Activated effector memory CD4-positive, alpha-beta T cell treated with Interleukin-2 at 50 U/mL for 16 hours (primary cell): ENCODE results near the gene LSAMP.

Experiments
- DNase-seq: peaks from one replicate; pipeline ENCODE4 v3.0.0-alpha.2; 2020

The LSAMP gene

DNA sequence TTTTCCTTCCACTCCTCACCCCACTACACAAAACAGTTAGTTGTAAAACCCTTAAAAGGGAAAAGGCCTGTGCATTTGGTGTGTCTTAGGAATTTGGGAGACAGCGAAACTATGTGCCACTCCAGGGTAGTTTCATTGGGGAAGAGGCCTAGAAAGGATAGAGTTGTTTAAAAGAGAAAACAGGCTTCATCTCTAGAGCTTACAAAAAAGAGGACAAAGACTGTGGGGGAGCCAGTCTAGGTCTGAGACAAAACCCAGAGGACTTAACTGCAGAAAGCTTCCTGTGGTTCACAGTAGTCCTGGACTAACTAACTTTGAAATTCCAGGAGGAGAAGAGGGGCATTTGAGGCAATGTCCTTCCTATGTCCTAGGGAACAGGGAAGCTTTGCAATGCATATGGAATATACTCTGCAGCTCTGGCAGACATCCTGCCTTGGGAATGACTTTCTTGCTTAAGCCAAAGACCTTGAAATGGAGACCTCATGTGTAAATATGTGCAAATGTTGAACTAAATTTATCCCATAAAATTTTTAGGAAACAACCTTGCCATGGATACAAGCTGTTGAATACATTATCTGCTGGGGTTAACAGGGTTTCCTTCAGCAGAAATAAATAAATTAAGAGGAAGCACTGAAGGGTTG lies 159.4 kb downstream of the LSAMP start:
- no peak for DNase-seq

DNA sequence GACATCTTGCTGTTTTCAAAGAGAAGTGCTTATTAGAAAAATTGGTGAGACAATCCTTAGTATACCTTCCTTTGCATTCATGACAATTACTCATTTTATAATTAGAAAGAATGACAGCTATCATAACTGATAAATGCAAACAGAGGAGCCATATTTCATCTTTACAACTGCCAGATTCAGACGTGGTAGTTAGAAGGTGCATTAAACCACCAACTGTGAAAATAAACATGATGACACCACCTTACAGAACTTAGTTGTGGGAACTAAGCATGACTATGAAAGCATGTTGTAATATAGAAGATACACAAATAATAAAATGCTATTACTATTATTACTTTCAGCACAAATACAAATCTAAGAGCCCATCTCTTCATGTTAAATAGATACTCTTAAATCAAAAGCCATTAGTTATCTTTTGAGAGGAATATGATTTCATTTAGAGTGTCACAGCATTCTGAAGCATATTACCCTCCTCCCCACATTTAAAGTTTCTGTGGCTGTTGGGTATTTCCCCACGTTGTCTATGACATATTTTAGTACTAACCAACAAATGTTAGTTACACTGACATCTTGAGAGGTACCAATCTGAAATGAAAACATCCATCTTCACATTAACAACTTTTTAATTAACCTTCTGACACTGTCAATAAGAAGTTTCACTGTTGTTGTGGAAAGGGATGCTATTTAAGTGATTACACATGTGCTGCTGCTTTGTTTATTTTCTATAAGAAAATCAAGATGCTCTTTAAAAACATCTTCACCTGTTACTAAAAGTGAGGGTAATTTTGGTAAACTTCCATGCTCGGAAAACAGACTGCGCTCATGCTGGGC lies 163.8 kb downstream of the LSAMP start:
- no peak for DNase-seq

DNA sequence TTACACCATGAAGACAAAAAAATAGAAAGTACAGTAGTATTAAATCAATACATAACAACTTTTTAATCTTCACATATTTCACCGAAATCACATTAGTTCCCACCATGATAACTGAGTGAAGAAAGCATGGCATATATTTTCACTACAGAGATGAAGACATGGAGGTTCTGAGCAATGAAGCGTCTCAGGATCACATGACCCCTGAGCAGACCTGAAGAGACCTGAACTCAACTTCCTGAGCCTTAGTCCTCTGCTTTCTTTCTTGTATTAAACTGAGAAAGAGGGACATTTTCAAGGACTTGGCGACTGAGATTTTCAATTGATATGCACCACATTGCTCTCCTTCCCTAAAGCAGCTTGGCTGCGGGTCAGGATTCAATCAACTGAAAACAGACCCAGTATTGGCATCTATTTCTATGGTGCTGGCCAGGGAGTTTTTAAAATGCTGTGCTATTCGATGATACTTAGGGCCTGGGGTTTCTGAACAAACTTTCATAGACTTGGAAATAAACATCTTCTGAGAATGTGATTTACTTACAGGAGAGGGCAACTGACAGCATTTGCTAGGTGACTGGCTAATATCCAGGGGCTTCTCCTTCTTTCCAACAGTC lies 165.1 kb downstream of the LSAMP start:
- DNase-seq = no peak

DNA sequence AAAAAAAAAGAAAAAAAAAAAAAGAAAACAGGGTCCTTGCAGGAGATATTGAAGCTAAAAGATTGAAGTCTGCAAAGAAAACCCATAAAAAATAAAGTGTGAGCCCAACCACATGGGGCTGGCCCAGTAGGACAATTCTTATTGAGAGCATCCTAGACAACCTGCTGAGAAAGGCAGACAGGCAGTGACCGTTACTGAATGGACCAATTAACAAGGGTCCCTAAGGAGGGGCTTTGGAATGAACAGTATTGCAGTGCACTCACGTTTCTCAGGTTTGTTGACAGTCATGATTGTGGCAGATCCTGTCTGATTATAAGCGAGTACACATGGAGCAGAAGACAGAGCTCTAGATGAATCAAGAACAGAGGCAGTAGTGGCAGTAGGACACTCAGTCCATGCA lies 168.6 kb downstream of the LSAMP start:
- no peak for DNase-seq

DNA sequence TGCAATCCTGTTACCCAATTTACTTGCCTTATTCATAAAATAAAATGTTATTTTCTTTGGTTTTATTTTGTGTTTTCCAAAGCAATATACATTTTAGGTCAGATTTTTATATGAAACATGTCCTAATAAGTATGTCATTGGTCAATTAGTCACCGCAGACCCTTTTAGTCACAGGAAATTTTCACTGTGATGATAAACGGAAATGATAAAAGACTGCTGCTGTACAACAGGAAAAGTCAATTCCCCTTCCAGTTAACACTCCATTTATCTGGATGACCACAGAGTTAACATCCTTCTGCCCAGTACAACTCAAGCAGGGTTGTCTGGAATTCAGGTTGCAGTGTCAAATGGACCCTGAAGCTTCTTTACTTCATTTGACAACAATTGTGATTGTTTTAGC lies 175.2 kb downstream of the LSAMP start:
- no peak for DNase-seq

DNA sequence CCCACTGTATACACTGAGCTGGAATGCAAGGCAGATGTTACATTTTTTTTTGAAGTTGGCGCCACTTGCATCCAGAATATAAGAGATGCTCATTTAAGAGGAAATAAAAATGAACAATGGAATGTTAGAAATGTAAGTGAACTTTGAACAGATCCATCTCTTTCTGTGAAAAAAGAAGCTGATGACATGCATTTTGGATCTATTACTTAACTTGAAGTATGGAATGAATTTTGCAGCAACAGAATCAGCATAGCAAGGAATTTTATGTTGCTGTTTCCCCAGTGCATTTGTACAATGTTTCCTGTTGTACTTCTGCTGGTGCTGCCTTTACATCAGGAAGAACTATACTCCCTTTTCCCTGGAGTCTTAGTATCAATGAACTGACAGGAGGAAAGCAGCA lies 178.2 kb downstream of the LSAMP start:
- DNase-seq = no peak

DNA sequence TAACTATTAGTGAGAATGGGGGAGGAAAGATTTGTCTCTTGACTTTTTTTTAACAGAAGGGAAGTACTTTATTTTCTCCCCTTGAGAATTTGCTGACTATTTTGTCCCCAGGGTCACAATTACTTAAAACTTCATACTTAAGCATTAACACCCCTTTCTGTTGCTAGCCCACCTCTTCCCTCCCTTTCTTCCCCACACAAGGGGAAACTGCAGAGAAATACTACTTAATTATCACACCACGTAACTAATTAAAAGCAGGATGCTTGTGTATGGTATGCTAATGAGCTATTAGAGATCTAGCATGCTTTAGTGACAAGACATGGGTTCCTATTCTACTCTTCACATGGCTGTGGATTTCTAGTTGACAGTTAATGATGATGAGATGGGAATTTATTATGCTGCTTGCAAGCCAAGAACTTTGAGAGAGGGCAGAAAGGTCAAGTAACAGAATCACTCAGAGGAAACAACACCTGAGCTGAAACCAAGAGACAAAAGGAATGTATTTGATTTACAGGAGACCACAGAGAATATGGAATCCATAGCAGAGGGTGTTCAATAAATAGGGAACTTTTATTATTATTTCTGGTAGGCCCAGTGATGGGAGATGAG lies 179.2 kb downstream of the LSAMP start:
- no peak for DNase-seq

DNA sequence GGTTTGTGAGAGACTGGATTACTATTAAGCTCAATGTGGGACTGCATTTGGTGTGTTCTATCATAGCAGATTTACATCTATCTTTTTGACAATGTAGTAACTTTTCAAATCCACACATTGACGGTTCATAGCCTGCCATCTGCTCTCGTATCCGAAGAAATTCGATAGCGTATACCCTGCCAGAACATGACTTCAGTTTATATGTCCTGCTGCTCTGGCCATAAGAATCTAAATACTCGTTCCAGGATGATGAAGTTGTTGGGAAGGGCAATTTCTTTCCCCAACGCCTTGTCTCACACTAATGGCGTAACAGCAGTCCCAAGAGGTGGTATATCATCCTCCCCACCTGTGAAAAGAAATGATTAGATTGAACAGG lies 180.0 kb downstream of the LSAMP start:
- DNase-seq = no peak

DNA sequence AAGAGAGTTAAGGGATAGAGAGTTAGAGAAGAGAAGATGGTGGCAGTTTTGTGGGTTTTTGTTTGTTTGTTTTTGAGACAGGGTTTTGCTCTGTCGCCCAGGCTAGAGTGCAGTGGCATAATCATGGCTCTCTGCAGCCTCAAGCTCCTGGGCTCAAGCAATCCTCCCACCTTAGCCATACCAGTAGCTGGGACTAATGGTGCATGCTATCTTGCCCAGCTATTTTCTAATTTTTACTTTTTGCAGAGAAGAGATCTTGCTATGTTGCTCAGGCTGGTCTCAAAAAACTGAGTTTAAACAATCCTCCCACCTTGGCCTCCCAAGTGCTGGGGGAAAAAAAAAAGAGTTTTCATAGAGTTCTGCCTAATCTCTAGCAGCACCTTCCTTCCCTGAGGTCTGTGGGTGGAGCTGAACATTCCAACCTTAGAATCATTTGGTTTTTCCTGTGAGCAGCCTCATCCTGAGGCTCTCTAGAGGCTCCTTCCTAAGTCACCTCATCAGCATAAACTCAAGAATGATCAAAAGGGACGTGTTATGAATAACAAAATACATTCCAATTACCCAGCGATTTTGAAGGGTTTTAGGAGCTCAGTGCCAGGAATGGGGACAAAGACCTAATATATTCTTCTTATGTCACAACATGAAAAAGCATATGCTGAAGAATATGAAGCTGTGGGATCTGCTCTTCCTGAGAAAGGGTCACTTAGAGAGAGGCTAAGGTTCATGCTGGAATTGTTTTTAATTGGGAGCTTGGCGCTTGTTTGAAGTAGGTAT lies 180.6 kb downstream of the LSAMP start:
- DNase-seq = no peak

DNA sequence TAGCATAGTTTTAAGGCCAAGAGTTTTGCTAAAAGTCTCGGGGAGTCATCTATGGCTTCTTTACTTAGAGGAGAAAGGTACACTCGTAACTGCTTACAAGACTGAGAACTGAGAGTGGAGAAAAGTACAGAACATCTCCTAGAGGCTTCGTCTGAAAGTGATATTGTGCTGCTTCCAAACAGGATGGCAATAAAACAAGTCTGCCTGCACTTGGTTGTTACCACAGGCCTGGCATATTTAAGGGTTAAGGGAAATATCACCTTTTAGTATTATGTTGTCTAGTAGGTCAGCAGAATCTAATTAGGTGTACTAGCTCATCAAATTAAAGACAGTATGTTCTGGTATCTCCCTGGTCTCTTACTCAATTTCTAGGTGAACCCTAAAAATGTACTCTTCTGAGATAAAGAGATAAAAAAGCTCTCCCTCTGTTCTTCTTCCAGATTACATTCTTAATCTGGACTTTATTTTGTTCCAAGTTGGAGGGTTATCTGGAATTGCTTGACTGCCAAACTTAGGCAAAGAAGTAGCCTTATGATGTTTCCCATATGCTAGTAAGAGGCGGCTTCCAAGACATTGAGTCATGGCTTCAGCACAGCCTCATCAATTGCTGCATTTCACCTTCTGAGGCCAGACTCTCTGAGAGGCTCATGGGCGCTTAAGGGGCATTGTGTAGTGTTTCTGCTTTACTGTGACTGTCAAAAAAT lies 181.3 kb downstream of the LSAMP start:
- no peak for DNase-seq

DNA sequence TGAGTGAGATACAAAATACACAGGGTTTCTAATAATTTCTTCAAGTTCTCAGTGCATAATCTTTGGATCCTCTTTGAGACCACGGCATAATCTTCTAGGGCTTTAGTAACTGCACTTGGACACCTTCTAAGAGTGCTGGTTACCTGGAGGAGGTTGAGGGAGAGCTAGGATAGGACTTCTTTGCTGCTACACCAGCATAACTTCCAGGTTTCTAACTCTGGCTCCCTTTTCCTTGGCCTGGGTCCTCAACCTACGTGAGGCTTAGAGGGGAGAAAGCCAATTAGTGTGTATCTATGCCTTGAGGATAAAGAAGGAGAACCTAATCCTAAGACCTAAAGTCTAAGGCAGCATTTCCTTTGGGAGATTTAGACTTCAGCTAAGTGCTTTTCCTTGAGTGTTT lies 184.8 kb downstream of the LSAMP start:
- no peak for DNase-seq

DNA sequence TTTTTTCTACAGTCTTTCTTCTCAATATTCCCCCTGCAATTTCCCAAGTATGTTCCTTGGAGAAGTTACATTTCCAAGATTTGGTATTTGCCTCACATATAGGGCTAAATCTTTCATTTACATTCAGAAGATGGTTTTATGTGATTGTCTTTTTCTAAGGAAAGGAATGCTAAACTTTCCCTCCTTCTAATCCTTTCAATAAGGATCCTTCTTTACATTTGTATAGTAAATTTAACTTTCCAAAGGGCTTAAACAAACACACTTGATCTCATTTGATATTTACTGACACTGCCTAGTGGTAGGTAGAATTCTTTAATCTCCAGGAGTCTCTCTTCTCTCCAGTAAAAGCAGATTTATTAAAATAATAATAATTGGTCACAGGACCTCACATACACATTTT lies 185.3 kb downstream of the LSAMP start:
- no peak for DNase-seq

DNA sequence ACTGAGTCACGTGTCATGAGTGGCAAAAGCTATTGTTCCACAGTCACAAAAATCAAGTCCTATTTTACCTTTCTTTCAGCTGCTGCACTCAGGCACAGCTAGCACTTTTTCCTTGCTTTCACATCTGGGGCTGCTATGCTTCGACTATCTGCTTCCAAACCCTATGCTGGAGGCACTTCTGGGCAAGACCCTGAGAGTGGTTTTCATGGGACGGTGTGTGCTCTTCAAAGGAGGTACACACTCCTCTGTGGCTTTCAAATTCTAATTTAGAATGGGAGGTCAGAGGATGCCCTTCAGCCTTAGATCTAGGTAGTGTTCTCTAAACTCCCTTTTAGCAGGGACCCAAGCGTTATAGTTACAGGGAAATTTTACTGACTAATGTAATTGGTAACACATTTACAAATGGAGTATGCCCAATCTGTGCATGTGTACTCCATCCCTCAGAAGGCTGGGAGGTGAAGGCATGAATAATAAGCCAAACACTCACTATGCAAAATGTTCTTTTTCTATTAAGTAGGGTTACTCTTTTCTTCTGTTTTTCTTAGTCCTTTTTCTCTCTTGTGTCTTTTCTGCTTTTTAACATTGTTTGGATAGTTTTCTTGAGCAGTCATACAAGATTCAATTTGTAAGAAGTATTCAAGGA lies 188.3 kb downstream of the LSAMP start:
- no peak for DNase-seq

DNA sequence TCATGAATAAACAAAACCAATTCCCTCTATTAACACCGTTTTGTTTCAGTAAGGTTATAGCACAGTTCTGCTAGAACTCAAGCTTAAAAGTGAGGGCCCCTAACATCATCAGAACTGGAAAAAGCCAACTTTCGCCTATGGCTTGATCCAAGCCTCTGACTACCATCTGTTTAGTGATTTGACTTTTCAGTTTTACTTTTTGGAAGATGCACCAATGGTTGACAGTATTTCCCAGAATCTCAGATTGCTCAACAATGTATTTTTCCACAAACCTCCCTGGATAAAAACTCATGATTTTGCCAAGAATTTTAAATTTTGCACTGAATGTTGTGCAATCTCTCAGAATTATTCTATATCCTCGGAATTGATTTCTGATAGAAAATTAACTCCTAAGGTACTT lies 190.7 kb downstream of the LSAMP start:
- no peak for DNase-seq

DNA sequence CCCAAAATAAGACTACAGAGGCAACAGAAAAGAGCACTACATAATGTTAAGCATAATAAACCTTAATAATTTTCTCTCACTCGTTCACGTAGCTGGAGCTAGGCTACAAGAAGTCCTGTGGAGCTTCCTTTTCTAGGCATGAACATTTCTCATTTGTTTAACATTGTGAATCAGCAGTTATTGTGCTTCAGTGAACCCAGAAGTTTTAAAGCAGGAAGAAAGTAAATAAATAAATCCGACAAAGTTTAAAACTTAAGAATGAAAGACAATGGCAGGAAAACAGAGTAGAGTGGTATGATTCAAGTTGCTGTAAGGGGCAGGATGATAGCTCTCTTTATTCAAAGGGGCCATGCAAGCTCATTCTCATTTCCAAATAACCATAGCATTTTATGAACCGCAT lies 191.8 kb downstream of the LSAMP start:
- DNase-seq = no peak

DNA sequence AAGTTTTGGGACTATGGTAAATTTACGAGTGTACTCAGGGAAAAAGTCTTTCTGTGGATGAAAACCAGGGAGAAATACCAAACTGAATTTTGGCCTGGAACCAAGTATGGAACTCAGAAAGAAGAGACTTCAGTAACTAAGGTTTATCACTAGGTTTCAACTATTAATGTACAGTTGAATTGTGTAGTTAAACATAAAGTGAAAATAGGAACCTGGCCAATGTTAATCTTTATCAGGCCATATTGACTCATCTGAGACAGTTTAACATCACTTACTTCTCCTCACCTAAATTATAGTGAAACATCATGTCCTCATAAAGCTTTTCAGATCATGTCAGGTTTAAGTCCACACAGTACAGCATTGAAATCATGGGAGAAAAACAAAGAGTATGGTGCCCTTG lies 197.7 kb downstream of the LSAMP start:
- no peak for DNase-seq

DNA sequence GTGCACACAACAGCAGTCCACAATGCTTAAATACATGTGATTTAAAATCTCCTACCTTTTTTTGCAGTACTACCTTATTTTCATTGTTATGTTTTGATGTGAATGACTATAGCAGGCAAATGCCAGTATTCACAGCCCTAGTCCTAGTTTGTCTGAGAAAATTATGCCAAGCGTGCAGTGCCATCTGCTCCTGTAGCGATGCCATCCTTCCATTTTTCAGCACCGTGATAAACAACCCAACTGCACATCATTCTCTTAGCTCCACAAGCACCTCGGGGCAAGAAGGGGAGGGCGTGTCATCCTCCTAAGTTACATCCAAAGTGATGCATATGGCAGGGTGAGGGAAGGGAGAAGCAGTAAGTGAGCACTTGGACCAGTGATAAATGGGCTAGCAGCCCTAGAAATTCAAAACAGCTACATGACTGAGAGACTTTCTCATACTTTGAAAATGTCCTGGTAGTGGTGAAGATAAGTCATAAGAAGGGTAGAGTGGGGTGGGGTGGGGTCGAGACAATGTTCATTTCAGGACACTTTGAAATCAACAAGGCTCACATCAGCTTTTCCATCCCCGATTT lies 198.8 kb downstream of the LSAMP start:
- no peak for DNase-seq

DNA sequence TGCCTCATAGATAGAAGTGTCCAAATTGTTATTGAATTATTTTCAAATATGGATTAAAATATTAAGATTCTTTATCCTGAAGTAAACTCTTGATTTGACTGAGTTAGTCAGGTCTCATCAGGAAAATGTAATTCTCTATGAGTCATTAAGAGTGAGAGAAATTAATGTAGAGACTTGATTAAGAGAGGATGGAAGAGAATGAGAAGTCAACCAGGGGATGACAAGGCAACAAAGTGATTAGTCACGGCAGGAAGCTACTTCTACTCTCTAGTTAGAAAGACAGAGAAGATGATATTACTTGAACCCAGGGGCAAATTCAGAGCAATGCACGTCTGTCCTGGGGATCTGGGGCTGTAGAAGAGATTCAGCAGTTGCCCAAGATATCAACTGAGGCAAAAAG lies 202.5 kb downstream of the LSAMP start:
- DNase-seq = no peak

DNA sequence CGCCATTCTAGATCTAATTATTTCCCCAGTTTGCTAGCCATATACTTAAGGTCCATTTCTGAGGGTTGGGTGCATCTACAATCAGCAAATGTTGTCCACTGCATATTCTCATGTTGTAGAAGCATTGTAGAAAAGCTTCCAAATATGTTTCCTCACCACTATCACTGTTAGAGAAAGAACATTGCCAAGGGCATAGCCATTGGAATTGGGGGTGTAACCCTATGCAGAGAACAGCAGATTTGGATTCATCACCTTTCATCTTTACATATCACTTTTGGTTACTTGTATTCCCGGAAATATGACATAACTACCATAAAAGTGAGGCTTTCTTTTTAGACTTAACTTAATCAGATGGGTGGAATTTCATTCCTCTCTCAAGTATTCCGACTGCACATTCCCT lies 203.6 kb downstream of the LSAMP start:
- DNase-seq = no peak

DNA sequence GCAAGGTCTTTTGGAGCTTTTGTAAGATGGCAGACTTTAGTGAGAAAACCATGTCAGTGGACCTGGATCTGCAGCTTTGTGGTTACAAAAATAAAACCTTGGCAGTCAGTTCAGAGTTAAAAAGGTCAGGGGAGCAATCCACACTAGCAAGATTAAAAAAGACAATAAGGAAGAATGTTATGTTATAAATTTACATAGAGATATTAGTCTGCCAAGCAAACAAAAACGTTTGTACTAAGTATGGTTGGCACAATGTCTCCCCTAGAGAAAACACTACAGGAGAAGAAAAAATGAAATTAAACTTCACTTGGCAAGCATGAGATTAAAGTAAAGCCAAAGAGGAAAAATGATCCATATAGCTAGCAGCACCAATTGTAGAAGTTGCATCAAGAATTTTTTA lies 205.0 kb downstream of the LSAMP start:
- DNase-seq = no peak

DNA sequence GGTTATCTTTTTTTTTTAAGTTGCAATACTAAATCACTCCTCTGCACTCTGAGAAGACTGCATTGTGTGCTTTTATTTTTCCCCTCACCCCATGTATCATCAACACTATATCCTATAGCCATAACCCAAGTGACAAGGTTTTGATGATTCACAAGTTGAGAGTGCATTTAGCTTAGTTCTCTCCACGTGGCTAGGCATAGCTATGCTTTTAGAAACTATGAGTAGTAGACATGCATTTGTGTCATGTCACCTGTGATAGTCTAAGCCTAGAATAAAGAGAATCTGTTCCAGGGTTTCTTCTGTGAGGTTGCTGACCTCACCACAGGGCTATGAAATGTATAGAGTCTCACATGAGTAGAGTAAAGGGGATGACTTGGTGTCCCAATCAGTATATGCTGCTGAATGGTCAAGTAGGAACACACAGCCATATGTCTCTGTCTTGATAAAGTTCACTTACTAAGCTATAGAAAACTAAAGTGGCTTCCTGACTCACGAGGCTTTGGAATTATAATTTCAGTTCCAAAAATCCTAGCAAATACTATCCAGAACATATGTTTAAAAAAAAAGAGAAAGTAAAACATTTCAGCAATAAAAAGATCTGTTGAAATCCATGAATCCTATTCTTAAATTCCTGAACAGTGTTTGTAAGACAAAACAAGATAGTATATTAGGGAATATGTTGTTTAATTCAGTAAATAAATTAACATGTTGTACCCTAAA lies 206.3 kb downstream of the LSAMP start:
- no peak for DNase-seq
